OCI-LY3 (cell line): ENCODE data around the gene ZNF740.

Experiments
- CTCF ChIP-seq: fragments of 200-600, 300-600 bp; sonication (generic); IDR thresholded peaks from 2 replicates; pipeline ENCODE4 v1.5.1; 2014; ENCODE audit warnings: antibody characterized with exemption, low read length, low read depth
- EZH2phosphoT487 ChIP-seq: fragments of 200-600 bp; shearing (Covaris generic); IDR thresholded peaks from 2 replicates; pipeline ENCODE4 v1.6.1; 2018; ENCODE audit warnings: antibody characterized with exemption, mixed run types, low read depth

DNA sequence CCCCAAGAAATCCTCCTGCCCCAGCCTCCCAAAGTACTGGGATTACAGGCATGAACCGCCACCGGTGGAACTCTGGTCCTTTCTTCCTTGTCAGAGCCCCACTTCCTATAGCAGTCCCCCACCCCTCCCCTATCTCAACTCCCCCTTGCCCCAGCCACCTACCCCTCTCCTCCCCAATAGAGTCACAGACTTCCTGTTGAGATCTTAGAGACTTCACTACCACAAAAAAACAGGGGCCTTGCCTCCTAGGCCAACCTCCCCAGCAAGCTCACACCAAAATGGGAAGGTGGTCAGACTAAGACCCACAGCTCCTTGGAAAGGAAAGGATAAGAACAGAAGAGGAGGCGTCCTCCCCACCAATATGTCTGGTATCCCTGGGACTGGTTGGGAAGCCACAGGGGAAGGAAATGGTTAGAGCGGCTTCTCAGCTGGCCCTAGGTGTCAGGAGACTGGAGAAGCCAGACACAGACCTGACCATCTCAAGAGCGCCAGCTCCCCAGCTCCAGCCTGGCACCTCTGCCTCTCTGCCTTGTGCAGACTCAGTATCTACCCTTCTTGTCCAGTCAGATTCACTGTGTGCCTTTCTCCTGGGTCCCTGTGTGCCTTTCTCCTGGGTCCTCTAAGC, 18.1 kb downstream of the ZNF740 start:
- TF ChIP-seq CTCF (no peak), EZH2phosphoT487 (no peak)
